AG09319 (cell line): ENCODE data around the gene LMBR1.

ENCODE experiments used
- DNase-seq: peaks from one replicate; pipeline ENCODE4 v3.0.0-alpha.2; 2010; ENCODE audit warnings: low read depth; ENCODE audit errors: extremely low read depth
- TF ChIP-seq, protein P1 (sequence below): IDR thresholded peaks from 2 replicates; pipeline ENCODE4 v1.5.1; 2011; ENCODE audit warnings: low read depth, mild to moderate bottlenecking, inconsistent platforms, low read length, moderate library complexity

LMBR1 gene

DNA sequence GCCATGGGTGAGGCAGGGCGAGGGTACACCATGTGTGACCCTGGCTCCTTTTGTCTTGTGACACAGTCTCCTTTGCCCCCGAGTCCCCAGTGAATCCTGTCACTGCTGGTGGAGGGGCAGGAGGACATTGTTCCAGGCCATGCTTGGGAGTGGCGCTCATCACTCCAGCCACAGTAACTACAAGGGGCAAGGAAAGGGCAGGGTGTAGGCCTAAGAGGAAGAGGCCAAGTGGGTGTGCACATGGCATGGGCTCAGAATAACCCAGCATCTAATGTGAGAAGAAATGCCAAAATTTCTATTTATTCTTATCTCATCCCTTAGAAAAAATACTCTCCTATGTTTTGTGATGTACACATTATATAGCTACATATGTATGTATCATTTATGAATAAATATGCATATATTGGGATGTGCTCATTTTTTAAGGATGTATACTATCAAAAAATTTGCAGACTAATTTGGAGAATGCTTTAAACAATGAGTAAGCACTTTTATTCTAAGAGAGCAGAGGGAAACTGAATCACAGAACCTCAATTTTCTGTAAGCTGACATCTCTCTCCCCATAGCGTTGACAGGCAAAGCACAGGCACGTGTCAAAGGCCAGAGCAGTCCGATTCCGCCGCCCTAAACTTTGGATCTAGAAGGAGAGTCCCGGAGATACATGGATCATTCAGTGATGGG is 215.5 kb downstream of the LMBR1 start:
- TF ChIP-seq, protein P1, sequence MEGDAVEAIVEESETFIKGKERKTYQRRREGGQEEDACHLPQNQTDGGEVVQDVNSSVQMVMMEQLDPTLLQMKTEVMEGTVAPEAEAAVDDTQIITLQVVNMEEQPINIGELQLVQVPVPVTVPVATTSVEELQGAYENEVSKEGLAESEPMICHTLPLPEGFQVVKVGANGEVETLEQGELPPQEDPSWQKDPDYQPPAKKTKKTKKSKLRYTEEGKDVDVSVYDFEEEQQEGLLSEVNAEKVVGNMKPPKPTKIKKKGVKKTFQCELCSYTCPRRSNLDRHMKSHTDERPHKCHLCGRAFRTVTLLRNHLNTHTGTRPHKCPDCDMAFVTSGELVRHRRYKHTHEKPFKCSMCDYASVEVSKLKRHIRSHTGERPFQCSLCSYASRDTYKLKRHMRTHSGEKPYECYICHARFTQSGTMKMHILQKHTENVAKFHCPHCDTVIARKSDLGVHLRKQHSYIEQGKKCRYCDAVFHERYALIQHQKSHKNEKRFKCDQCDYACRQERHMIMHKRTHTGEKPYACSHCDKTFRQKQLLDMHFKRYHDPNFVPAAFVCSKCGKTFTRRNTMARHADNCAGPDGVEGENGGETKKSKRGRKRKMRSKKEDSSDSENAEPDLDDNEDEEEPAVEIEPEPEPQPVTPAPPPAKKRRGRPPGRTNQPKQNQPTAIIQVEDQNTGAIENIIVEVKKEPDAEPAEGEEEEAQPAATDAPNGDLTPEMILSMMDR = no peak
- DNase-seq = no peak

DNA sequence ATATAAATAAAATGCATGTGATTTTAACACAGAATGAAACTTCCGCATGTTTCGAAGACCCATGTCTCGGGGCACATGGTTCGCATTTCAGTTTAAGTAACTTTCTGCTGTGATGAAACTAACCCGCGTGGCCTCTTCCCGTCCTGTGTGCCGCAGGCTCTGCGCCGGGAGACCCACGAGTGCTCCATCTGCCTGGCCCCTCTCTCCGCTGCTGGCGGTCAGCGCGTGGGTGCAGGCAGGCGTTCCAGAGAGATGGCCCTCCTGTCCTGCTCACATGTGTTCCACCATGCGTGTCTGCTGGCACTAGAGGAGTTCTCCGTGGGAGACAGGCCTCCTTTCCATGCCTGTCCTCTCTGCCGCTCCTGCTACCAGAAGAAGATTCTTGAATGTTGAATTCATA is 216.7 kb downstream of the LMBR1 start:
- TF ChIP-seq, protein P1 = no peak

DNA sequence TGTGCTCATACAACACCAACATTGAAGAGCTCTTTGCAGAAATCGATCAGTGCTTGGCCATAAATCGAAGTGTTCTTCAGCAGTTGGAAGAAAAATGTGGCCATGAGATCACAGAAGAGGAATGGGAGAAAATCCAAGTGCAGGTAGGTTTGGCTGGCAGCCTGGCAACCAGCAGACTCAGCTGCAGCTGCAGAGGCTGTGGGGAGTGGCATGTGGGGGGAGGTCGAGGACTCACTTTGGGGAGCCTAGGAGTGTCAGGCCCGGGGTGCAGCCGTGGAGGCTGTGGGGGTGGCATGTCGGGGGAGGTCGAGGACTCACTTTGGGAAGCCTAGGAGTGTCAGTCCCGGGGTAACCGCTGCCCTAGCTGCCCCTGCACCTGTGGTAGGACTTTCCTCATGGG is 217.3 kb downstream of the LMBR1 start:
- no peak for DNase-seq
- TF ChIP-seq, protein P1 = no peak

More for the DNA sequence above, 216.7 kb downstream of the LMBR1 start:
- no peak for DNase-seq

DNA sequence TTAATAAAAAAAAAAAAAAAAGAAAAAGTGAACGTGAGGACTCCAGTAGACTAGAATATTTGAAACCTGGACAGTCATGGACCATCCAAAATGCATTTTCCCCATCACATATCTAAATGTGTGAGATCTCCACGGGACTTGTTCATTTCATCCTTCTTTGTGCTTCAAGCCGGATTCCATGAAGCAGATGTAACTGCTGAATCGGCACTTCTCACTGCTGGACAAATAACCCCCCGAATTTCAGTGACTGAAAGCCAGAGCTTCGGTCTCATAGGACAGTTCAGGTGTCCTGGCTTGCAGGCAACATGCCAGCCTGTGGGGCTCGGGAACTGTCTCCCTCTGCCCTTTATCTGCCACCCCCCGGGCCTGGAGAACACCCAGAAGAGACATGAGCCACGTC is 219.1 kb downstream of the LMBR1 start:
- DNase-seq = no peak
- TF ChIP-seq, protein P1 = no peak

DNA sequence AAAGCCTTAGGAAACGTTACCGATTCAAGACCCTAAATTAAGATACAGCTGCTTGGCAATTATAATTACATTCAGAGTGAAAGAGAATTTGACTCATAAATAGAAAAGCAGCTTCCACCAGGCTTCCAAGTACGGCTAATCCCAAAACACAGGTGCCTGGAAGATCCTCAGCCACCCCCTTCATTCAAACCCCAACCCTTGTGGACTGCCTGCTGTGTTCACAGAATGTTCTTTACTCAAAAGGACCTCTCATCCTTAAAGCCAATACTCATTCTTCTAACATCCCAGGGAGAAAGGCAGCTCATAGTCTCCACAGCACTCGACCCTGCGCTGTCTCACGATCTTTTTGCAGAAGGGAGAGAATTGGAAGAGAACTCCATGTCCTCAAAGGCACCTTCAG is 219.5 kb downstream of the LMBR1 start:
- TF ChIP-seq, protein P1 = no peak
- no peak for DNase-seq

DNA sequence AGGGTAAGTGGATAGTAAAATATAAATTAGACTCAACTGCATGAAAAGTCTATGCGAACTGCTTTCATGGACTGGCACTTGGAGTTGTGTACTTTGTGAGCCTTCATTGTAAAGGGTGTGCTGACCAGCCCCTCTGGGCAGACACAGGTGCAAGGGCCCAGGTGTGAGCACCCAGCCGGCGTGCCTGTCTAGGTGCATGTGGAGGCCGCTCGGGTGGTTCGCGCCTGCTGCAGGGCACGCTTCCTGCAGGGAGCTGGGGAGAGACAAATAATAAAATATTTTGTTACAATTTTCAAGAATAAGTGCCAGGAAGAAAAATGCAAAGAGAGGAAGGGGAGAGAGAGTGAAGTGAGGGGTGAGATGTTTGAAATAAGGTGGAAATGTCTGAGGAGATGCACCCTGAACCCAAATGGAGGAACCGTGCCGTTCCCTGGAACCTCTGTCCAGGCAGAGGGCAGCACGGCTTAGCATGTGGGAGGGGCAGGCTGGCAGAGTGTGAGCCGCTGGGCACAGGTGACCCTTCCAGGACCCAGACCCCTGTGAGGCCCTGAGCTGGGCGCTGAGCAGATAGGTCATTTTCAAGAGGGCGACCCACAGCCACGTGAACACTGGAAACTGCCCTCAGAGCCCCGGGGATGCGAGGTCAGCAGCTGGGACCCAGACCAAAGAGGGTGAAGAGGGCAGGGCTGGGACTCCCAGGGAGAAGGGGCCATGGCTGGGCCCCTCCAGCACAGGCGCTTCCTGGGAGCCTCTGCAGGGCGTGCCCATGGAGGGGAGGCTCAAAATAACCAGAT is 223.8 kb downstream of the LMBR1 start:
- no peak for DNase-seq
- TF ChIP-seq, protein P1 = no peak

DNA sequence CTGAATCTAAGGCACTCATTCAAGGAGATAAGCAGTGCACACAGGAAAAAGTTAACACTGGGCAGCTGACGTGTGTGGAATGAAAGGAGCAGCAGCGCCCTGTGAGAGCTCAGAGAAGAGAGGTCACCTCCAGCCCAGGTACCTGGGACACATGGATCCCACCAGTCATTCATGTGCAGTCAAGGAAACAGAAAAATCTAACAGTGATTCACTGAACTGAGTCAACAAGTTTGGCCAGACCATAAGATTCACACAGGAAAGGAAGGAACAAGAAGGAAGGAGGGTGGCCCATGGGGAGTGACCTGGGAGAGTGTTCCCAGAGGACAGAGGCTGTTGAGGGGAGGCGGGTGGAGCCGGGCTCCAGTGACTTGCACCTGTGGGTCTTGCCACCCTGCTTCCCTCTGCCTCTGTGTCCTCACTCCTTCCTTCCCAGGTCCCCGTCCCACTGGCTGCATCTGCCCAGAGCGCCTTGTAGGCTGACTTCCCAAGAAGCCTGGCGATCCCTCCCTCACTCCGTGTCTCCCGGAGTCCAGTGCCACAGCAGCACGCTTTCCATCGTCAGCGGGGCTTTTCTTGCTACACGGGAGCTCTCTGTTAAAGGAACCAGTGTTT is 224.7 kb downstream of the LMBR1 start:
- DNase-seq = no peak
- TF ChIP-seq, protein P1 = no peak
